ENCODE measurements around the gene SLC6A7.

DNA sequence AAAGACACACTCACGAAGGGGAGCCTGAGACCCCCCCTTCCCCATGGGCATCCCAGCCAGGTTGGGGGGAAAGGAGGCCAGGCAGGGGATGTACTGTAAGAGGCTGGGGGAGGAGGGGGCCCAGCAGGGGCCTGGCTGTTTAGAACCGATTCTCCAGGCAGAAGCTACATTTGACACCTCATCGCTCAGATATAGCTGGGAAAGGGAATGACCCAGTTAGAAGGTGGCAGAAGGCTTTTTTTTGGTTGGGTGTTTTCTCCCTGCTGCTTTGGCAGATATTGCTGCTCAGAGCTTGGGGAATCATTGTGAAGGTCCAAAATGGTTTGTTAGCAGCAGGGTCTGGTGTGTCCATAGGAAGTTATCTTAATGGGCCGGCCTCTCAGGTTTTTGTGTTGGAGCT is 17.3 kb upstream of the SLC6A7 start:
- TF ChIP-seq, protein P1, sequence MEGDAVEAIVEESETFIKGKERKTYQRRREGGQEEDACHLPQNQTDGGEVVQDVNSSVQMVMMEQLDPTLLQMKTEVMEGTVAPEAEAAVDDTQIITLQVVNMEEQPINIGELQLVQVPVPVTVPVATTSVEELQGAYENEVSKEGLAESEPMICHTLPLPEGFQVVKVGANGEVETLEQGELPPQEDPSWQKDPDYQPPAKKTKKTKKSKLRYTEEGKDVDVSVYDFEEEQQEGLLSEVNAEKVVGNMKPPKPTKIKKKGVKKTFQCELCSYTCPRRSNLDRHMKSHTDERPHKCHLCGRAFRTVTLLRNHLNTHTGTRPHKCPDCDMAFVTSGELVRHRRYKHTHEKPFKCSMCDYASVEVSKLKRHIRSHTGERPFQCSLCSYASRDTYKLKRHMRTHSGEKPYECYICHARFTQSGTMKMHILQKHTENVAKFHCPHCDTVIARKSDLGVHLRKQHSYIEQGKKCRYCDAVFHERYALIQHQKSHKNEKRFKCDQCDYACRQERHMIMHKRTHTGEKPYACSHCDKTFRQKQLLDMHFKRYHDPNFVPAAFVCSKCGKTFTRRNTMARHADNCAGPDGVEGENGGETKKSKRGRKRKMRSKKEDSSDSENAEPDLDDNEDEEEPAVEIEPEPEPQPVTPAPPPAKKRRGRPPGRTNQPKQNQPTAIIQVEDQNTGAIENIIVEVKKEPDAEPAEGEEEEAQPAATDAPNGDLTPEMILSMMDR (IDR thresholded peaks at IDR 0.05 in 4 of 5, conservative IDR thresholded peaks at IDR 0.05 in 1 of 5), result no peak
- no peak for TF ChIP-seq POLR2A (IDR thresholded peaks at IDR 0.05)

All from gastrocnemius medialis (tissue), 4 donors.